HTR-8/SVneo (cell line): Measurements from ENCODE around the gene ALG6.
"Not testable (repeated sequence)": the region's sequence is repeated elsewhere in the genome, so short reads cannot be mapped to it uniquely, and the experiment has no call there.

ENCODE experiments used
- DNase-seq: peaks from one replicate; pipeline ENCODE4 v3.0.0; 2011; ENCODE audit warnings: low spot score, mixed read lengths; ENCODE audit not compliant: insufficient read length
- FAIRE-seq: peaks from 2 replicates; lab custom pipeline; 2011; peaks lifted over from hg19 to GRCh38; lab: Jason Lieb, UNC

ALG6 gene

GRCh38 chr1:63407002-63407401, 39.6 kb downstream of the ALG6 start:
- DNase-seq, result no peak
- no peak for FAIRE-seq

- FAIRE-seq, result no peak
Observed at GRCh38 chr1:63408331-63408730, 40.9 kb downstream of the ALG6 start.

GRCh38 chr1:63411066-63411465, 43.6 kb downstream of the ALG6 start:
- DNase-seq (no peak), FAIRE-seq (no peak)

More at GRCh38 chr1:63408331-63408730, 40.9 kb downstream of the ALG6 start:
- no peak for DNase-seq

- DNase-seq (no peak), FAIRE-seq (no peak)
Observed at GRCh38 chr1:63413394-63413793, 46.0 kb downstream of the ALG6 start.

- FAIRE-seq (no peak), DNase-seq (no peak)
Observed at GRCh38 chr1:63414691-63415365, 47.4 kb downstream of the ALG6 start.

GRCh38 chr1:63418101-63418500, 50.7 kb downstream of the ALG6 start:
- DNase-seq, result no peak
- FAIRE-seq, result no peak

GRCh38 chr1:63420746-63421145, 53.3 kb downstream of the ALG6 start:
- not testable (repeated sequence) for DNase-seq, FAIRE-seq

GRCh38 chr1:63423649-63424048, 56.2 kb downstream of the ALG6 start:
- DNase-seq (no peak), FAIRE-seq (no peak)

GRCh38 chr1:63428815-63429214, 61.4 kb downstream of the ALG6 start:
- DNase-seq, result no peak
- no peak for FAIRE-seq

- no peak for DNase-seq
- no peak for FAIRE-seq
Observed at GRCh38 chr1:63429281-63429680, 61.9 kb downstream of the ALG6 start.

- DNase-seq (no peak), FAIRE-seq (no peak)
Observed at GRCh38 chr1:63435161-63435560, 67.7 kb downstream of the ALG6 start.

GRCh38 chr1:63442141-63442475, 74.7 kb downstream of the ALG6 start:
- DNase-seq (no peak), FAIRE-seq (no peak)

- DNase-seq, result no peak
- FAIRE-seq, result no peak
Observed at GRCh38 chr1:63448731-63449246, 81.4 kb downstream of the ALG6 start.

- no peak for FAIRE-seq
- no peak for DNase-seq
Observed at GRCh38 chr1:63450416-63450815, 83.0 kb downstream of the ALG6 start.

- FAIRE-seq, result no peak
- no peak for DNase-seq
Observed at GRCh38 chr1:63453232-63453631, 85.8 kb downstream of the ALG6 start.

GRCh38 chr1:63454269-63454668, 86.8 kb downstream of the ALG6 start:
- FAIRE-seq (no peak), DNase-seq (no peak)

- DNase-seq (no peak), FAIRE-seq (no peak)
Observed at GRCh38 chr1:63458750-63459149, 91.3 kb downstream of the ALG6 start.

GRCh38 chr1:63461661-63462230, 94.3 kb downstream of the ALG6 start:
- no peak for FAIRE-seq
- DNase-seq, result no peak

GRCh38 chr1:63463248-63463647, 95.8 kb downstream of the ALG6 start:
- no peak for DNase-seq
- FAIRE-seq, result no peak

- DNase-seq, result no peak
- FAIRE-seq, result no peak
Observed at GRCh38 chr1:63466181-63466580, 98.8 kb downstream of the ALG6 start.

GRCh38 chr1:63466759-63467158, 99.3 kb downstream of the ALG6 start:
- no peak for FAIRE-seq
- no peak for DNase-seq

- DNase-seq, FAIRE-seq: not testable (repeated sequence)
Observed at GRCh38 chr1:63468683-63469082, 101.3 kb downstream of the ALG6 start.
